ENCODE data around the gene HTRA1. TPM values are rescaled to one million over a fixed set of nuclear protein-coding genes. Genes with fewer than 3 reads are reported as not detected.

The HTRA1 gene
- total and polyA plus RNA-seq, 3 donors from 2014 or later, result 21.3 to 105 (median 27.3) TPM

- WGBS, 2 donors, result 36 to 43% methylated on average over 14 of the region's 14 CpGs
- TF ChIP-seq POLR2A (IDR thresholded peaks at IDR 0.05), result no peak
- no peak for TF ChIP-seq CTCF (IDR thresholded peaks at IDR 0.05)
- H3K4me1 ChIP-seq, result peaks cover 8% of the 10 kb centered on the region
- no peak overlapping the region for H3K4me3 ChIP-seq
- no peaks in the 10 kb centered on the region for H3K36me3 ChIP-seq (ENCODE audit: low read depth, missing control alignments)
- H3K9me3 ChIP-seq, result no peaks in the 10 kb centered on the region
- intact Hi-C loops (cut with DNase I; ENCODE audit: low total_unique reads), result no loop called here
- H3K27me3 ChIP-seq, result no peaks in the 10 kb centered on the region
- H3K27ac ChIP-seq, result no peak overlapping the region
- DNase-seq, result no peak
Observed at GRCh38 chr10:122459561-122460273, 1.6 kb upstream of the HTRA1 start.

DNA sequence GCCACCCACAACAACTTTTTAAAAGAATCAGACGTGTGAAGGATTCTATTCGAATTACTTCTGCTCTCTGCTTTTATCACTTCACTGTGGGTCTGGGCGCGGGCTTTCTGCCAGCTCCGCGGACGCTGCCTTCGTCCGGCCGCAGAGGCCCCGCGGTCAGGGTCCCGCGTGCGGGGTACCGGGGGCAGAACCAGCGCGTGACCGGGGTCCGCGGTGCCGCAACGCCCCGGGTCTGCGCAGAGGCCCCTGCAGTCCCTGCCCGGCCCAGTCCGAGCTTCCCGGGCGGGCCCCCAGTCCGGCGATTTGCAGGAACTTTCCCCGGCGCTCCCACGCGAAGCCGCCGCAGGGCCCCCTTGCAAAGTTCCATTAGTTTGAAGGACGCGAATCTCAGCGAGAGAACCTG lies 461 bp upstream of the HTRA1 start:
- Histone ChIP-seq H3K4me3 (peak overlapping the region; percentile 58 to 59), H3K4me1 (peaks cover 8% of the 10 kb centered on the region), H3K9me3 (no peaks in the 10 kb centered on the region), H3K27ac (peak overlapping the region; percentile 35 to 73), H3K36me3 (ENCODE audit: low read depth, missing control alignments) (no peaks in the 10 kb centered on the region), H3K27me3 (no peaks in the 10 kb centered on the region)
- no peak for TF ChIP-seq POLR2A (IDR thresholded peaks at IDR 0.05)
- no peak for TF ChIP-seq CTCF (IDR thresholded peaks at IDR 0.05)
- intact Hi-C loops (cut with DNase I; ENCODE audit: low total_unique reads), result no loop called here
- 0 to 2% methylated on average over 12 to 40 of the region's 40 CpGs for WGBS, 2 donors
- no peak for DNase-seq

GRCh38 chr10:122461729-122462532 lies 578 bp downstream of the HTRA1 start:
- H3K27me3 ChIP-seq, result no peaks in the 10 kb centered on the region
- no peak for TF ChIP-seq CTCF (IDR thresholded peaks at IDR 0.05)
- TF ChIP-seq POLR2A (IDR thresholded peaks at IDR 0.05), result no peak
- H3K4me3 ChIP-seq, result peak overlapping the region; percentile 59 to 63
- intact Hi-C loops (cut with DNase I; ENCODE audit: low total_unique reads), result no loop called here
- no peaks in the 10 kb centered on the region for H3K9me3 ChIP-seq
- whole genome bisulfite sequencing, 2 donors, result 0 to 4% methylated on average over 34 to 71 of the region's 95 CpGs
- no peaks in the 10 kb centered on the region for H3K36me3 ChIP-seq (ENCODE audit: low read depth, missing control alignments)
- peak; percentile 25 for DNase-seq
- H3K27ac ChIP-seq, result peak overlapping the region; percentile 32 to 76
- H3K4me1 ChIP-seq, result peaks cover 8% of the 10 kb centered on the region

- H3K4me3 ChIP-seq, result peak overlapping the region; percentile 59 to 63
- DNase-seq, result peak; percentile 64
- H3K36me3 ChIP-seq (ENCODE audit: low read depth, missing control alignments), result no peaks in the 10 kb centered on the region
- peak overlapping the region; percentile 32 to 76 for H3K27ac ChIP-seq
- no peak for TF ChIP-seq POLR2A (IDR thresholded peaks at IDR 0.05)
- TF ChIP-seq CTCF (IDR thresholded peaks at IDR 0.05), result no peak
- no peaks in the 10 kb centered on the region for H3K9me3 ChIP-seq
- 3 to 9% methylated on average over 47 of the region's 47 CpGs for WGBS, 2 donors
- intact Hi-C loops (cut with DNase I; ENCODE audit: low total_unique reads), result no loop called here
- no peaks in the 10 kb centered on the region for H3K27me3 ChIP-seq
- peaks cover 8% of the 10 kb centered on the region for H3K4me1 ChIP-seq
Observed at GRCh38 chr10:122462533-122463465, 1.4 kb downstream of the HTRA1 start.

Measured in testis (tissue), 3 donors.